NCI-H1092 treated with DMSO at 0.1 percent for 48 hours (cell line): ENCODE data around the gene TULP4.
"Not testable (repeated sequence)": the region's sequence is repeated elsewhere in the genome, so short reads cannot be mapped to it uniquely, and the experiment has no call there.

Experiments used
- DNase-seq: peaks from one replicate; lab custom pipeline; 2025; lab: John Stamatoyannopoulos, UW

The TULP4 gene

GRCh38 chr6:158391276-158391675 lies 79.0 kb downstream of the TULP4 start:
- no peak for DNase-seq

- DNase-seq: not testable (repeated sequence)
These were observed 79.7 kb downstream of the TULP4 start for GRCh38 chr6:158391977-158392376.

GRCh38 chr6:158396136-158396535 lies 83.9 kb downstream of the TULP4 start:
- DNase-seq: no peak

GRCh38 chr6:158397578-158397977 lies 85.3 kb downstream of the TULP4 start:
- DNase-seq: no peak

DNA sequence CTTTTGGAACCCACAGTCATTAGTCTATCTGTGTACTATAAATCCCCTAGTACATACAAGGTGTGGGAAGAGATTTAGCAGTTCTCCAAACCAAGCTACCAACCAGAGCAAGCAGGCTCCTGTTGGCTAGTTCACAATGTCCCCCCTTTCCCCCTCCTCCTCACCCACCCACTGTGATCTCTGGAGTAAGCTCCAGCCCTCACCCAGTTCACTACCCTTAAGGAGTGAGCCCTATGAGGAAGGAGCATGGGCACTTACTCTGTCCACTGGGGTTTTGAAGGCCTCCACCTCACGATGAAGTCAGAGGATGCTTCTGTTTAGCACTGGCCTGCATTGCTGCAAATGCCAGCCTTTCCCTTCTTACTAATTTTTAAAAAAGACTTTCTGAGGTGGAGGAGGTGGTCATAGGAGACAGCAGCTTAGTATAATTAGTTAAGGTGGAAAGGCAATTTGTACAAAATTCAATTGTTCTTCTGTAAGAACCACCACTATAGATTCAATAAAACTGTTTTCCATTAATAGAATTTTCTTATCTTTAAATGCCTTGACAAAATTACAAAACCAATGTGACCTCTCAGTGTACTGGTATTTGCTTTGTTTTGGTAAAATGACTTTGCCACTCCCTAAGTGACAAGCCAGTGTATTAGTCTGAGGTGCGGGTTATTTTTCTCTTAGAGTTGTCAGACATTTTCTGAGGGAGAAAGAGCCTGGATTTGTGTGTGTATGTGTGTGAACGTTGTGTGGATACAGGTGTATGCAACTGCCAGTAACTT lies 86.2 kb downstream of the TULP4 start:
- no peak for DNase-seq

DNA sequence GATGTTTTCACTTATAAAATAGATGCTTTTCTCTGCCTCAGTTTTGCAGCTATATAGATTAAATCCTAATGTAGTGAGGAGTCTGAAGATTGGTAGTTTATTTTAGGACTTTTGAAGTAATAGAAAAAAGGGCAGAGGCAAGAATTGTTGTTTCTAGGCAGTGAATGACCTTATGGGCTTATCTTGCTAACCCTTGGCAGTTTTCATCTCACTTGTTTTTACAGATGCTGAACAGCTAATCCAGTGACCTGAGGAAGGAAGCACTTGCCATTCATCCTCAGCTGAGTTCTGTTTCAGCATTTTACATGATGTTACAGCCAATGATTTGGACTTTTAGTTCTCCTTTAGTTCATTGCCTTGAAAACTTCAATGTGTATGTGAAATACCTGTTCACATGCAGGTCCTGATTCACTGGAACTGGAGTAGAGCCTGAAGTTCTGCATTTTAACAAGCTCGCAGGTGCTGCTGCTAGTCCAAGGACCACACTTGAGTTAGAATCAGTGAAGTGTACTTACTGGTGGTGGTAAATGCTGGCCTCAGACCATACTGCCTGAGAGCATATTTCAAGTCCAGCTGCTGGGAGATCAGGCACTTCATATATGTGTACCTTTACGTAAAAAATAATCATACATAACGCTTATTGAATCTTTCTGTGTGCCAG lies 86.9 kb downstream of the TULP4 start:
- DNase-seq: no peak

DNA sequence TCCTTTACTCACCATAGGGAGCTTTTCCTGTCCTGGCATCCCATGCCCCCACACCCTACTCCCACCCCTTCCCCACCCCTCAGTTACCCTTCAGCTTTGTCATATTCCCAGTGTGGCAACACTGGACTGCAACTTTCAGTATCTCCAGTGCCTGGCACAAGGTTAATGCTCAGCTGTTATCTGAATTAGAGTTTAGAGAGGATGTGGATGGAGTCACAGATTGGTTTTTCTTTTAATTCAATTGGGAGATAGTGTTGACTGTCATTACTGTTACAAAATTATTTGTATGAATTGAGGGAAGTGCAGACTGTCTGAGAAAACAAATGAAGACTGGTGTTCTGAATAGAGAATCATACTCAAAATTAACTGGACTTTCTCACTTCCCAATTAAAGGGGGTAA lies 89.9 kb downstream of the TULP4 start:
- no peak for DNase-seq

GRCh38 chr6:158405321-158405831 lies 93.1 kb downstream of the TULP4 start:
- not testable (repeated sequence) for DNase-seq

DNA sequence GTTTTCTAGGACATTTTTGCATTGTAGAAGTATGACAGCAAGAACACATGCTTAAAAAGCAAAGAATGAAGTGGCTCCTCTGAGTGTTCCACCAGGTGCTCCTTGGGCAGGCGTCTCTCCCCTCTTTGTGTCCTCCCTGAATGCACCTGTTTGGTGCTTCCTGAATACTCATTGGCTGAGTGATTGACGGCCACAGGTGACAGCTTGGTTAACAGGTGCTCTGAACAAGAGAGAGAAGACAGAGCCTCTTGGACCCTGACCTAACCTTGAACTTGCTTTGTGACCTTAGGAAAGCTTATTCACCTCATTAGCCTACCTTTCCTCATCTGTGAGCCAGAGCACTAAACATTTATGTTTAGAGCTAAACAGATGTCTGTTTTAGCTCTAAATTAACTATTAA lies 93.7 kb downstream of the TULP4 start:
- DNase-seq: no peak

DNA sequence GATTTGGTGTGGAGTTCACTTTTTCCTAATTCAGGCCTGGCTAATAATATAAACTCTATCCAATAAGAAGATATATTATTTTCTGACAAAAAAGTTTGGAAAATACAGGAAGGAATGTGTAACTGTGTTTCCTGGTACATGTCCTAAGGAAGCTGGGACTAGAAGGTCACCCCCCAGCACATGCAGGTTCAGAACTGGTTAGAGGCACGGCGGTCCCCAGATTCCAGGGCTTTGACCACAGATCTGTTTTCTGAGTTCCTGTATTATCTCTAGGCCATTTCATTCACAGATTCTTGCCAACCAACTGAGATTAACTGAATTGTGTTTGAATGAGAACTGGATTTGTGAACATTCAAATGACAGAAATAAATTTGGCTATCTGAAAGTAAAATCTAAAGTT lies 94.5 kb downstream of the TULP4 start:
- DNase-seq: no peak

DNA sequence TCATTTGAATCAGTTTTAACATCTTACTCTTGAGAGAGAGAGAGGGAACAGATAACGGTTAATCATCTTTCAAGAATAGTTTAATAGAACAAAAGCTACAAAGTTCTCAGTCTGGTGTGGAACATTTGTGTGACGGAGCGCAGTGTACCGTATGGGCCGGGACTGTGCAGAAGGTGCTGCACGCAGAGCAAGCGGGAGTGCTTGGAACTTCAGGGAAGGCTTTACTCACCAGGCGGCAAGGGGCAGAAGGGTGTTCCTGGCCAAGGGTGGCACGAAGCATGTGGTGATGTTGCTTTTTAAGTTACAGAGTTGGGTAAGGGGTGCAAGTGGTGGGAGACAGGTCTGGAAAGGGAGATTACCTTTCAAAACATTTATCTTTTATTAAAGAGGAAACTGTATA lies 95.7 kb downstream of the TULP4 start:
- no peak for DNase-seq

DNA sequence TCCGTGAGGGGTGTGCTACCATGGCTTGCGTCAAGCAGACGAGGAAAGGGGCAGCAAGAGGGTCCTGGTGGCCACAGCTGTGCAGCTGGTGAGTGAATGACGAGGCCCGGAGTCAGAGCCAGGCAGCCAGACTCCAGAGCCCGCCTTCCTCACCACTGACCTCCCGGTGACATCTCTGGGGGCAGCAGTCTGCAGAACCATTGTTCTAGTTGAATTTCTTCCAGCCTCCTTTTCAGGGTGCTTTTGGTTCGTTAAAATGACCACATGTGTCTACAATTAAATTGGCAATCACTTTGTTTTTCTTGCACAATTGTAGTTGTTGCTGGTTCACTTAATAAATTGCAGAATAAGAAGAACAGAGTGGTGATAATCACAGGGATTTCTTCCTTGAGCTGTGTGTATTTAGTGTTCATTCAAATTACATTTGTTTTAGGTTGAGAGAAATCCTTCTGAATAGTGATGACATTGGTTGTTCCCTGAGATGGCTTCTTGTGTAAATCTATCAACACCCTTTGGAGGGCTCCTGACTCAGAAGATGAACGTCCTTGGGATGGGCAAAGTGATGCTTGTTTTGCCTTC lies 96.4 kb downstream of the TULP4 start:
- DNase-seq: no peak

DNA sequence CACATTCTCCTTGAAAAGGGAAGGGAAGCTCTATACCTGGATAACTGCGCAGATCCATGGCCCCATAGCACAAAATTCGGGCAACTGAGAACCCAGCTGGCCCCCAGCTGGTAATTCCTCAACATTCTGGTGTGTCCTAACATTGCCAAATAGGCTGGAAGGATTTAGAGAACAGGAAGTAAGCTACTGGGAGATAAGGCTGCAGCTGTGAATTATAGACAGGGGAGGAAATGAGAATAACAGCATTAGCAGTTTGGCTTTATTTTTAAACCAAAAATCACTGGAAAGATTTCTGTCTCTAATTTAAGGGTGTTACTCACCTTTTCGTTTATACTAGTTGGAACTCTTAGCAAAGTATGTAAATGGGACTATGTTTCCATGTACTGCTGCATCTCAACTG lies 97.2 kb downstream of the TULP4 start:
- DNase-seq: no peak

- no peak for DNase-seq
These were observed 98.5 kb downstream of the TULP4 start for GRCh38 chr6:158410784-158411183.

DNA sequence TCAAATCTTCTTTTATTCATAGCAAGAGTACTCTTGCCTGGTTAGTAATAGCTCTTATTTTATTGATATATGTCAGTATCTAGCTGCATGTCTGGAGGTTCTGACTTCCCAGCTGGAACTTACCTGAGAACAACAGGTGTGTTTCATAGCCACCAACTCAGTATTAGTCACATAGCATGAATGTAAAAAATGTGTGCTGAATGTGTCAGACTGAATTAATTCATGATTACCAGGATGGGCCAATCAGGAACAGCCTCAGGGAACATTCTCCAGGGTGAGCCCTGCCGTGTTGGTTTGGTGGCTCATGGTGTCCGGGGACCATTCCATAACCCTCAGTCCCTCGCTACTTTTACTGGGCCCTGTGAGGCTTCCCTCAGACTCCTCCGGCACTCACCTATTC lies 99.7 kb downstream of the TULP4 start:
- no peak for DNase-seq

- no peak for DNase-seq
These were observed 100.8 kb downstream of the TULP4 start for GRCh38 chr6:158413028-158413427.

GRCh38 chr6:158413814-158414565 lies 101.7 kb downstream of the TULP4 start:
- DNase-seq: no peak

DNA sequence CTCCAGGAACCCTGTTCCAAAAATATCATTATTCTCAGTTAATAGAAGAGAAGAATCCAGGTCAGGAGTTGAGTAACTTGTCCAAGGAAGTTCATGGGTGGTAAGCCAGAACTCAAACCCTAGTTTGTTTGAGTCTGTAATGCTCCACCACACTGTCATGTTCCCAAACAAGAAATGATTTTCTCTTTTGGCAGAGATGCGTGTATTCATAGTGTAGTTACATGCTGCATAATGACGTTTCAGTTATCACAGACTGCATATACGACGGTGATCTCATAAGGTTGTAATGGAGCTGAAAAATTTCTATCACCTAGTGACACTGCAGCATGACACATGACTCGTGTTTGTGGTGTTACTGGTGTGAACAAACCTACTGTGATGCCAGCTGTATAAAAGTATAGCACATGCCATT lies 102.6 kb downstream of the TULP4 start:
- DNase-seq: no peak

GRCh38 chr6:158415666-158416065 lies 103.4 kb downstream of the TULP4 start:
- DNase-seq: no peak

DNA sequence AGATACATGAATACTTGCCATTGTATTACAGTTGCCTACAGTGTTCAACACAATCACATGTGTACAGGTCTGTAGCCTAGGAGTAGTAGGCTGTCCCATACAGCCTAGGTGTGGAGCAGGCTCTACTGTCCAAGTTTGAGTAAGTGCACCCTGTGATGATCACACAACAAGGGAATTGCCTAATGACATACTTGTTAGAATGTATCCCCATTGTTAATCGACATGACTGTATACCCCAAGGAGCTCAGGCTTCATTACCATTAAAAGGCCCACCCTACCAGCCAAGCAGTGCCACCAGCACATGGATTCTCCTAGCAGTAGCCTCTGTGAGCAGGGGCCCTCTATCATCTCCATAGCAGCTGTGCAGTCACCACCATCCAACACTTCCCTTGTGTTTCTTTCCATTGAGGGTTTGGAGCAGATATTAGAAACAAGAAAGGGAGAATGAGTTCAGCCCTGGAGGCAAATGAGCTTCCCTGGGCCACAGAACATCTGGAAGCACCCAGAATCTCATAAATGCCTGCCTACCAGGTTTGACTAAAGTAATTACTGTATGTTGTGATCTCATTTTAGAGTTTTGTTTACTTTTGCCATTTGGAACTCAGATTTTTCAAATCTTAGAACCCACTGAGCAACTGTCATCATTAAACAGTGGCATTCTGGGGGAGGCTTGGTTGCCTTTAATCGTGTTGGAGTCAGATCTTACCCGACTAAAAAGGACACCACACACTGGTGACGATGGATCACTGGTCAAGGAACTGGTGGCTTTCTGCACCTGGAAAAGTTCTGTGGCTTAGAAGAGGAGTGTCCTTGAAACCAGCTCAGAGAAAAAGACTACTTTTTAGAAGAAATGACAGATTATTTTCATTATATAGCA lies 104.9 kb downstream of the TULP4 start:
- no peak for DNase-seq

DNA sequence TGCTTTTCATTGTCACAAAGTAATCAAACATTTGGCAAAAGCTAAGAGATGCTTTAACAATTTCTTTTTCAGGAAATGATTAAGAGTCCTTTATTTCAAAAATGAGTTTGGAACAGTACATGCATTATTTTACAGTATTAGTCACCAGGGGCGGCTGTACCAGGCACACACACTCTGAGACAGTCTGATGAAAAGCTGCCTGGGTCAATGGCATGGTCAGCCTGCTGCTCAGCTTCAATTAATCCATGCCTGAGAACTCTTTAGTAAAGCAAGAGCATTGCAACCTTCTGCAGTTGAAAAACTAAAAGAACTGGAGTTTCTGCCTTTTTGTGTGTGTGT lies 105.5 kb downstream of the TULP4 start:
- no peak for DNase-seq

DNA sequence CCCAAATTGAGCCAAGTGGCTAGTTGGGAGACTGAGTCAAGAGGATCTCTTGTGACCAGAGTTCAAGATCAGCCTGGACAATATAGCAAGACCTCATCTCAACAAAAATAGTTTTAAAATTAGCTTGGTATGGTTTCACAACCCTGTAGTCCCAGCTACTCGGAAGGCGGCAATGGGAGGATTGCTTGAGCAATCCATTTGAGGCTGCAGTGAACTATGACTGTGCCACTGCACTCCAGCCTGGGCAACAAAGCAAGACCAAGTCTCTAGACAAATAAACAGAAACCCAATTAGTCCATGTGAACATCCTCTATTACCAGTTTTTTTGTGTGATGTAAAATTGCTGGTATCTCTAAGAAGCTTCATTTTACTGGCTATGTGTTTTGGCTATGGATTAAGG lies 106.2 kb downstream of the TULP4 start:
- no peak for DNase-seq
